ENCODE results near the gene PLA2G2C.

DNA sequence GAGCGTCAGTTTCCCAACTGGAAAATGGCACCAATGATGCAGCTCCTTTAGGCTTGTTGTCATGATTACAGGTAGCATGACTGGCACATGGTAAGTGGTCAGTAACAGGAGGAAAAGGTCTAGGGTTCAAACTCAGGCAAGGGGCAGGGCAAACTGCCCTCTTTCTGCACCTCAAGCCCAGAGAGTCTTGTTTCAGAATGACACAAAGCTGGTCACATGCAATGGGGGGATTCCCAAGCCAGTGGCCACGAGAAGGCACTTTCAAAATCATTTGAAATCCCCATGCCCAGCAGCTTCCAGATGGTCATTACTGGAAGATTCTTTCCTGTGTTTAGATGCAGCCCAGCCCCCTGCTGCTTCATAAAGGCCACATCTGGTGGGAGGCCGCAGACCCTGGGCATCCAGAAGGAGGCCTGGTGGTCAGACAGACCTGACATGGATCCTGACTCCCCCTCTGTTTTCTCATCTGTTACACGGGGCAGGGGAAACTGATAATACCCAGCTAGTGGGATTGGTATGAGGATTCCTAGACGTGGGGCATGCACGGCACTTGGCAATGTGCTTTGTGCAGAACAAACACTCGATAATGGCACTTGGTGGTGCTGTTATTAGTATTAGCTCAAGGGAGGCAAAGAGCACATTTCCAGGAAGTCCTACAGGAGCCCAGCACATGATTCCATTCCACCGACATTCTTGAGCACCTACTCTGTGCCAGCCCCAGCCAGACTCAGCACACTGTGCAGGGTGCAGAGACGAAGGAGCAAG, 60.1 kb downstream of the PLA2G2C start:
- no peak for TF ChIP-seq CTCF (IDR thresholded peaks at IDR 0.05; ENCODE audit: extremely low read depth in 1 of 2, insufficient read depth in 1 of 2, low read depth in 1 of 2, low read length in 2 of 2)
- TF ChIP-seq EZH2 (IDR thresholded peaks at IDR 0.05; ENCODE audit: borderline replicate concordance, low read depth, low read length, severe bottlenecking): no peak
- TF ChIP-seq POLR2AphosphoS5 (IDR thresholded peaks at IDR 0.05; ENCODE audit: insufficient read depth, low read depth, low read length): no peak
- TF ChIP-seq MYC (IDR thresholded peaks at IDR 0.05; ENCODE audit: low read depth, low read length): no peak
- no peak for TF ChIP-seq POLR2A (IDR thresholded peaks at IDR 0.05; ENCODE audit: low read depth, low read length)
- no peak for TF ChIP-seq FOS (IDR thresholded peaks at IDR 0.05; ENCODE audit: borderline replicate concordance, insufficient read depth, low read length)
- no peak for TF ChIP-seq JUN (IDR thresholded peaks at IDR 0.05; ENCODE audit: borderline replicate concordance, insufficient read depth, insufficient read length, low read depth)

Data from endothelial cell of umbilical vein (primary cell).